Kidney (tissue), 14 donors: Measurements from ENCODE around the gene CHN2. TPM values are rescaled to one million over a fixed set of nuclear protein-coding genes. Genes with fewer than 3 reads are reported as not detected.

ENCODE experiments used
- DNase-seq, 5 donors: peaks; one replicate each; pipeline ENCODE4 v3.0.0-alpha.2; 2013 to 2020
- FAIRE-seq: peaks from 2 replicates; lab custom pipeline; 2012; peaks lifted over from hg19 to GRCh38; lab: Jason Lieb, UNC
- H3K27ac ChIP-seq, 2 donors: one replicate each; pipeline ENCODE4 v1.7.0; 2013; ENCODE audit warnings: low read depth in 2 of 2, low read length in 2 of 2, inconsistent platforms in 1 of 2
- H3K27me3 ChIP-seq: one replicate; pipeline ENCODE4 v1.7.1; 2013; ENCODE audit warnings: low read length, inconsistent platforms; ENCODE audit not compliant: control insufficient read depth, insufficient read depth
- H3K36me3 ChIP-seq, 3 donors: one replicate each; pipeline versions ENCODE4 v1.7.0 to v1.7.1; 2013; ENCODE audit warnings: low read length in 3 of 3, control low read depth in 1 of 3, inconsistent platforms in 1 of 3; ENCODE audit not compliant: insufficient read depth in 3 of 3, control insufficient read depth in 2 of 3
- H3K4me1 ChIP-seq, 3 donors: one replicate each; pipeline versions ENCODE4 v1.7.0 to v1.7.1; 2013; ENCODE audit warnings: low read length in 3 of 3, inconsistent platforms in 1 of 3, low read depth in 1 of 3; ENCODE audit not compliant: control insufficient read depth in 2 of 3, insufficient read depth in 2 of 3
- H3K4me3 ChIP-seq, 3 donors: one replicate each; pipeline versions ENCODE4 v1.7.0 to v1.8.1; 2013; ENCODE audit warnings: low read length in 3 of 3, control low read depth in 1 of 3, inconsistent platforms in 1 of 3
- H3K9ac ChIP-seq, 3 donors: one replicate each; pipeline versions ENCODE4 v1.7.0 to v1.7.1; 2013; ENCODE audit warnings: low read length in 3 of 3, control low read depth in 1 of 3, inconsistent platforms in 1 of 3
- H3K9me3 ChIP-seq, 3 donors: one replicate each; pipeline versions ENCODE4 v1.7.0 to v1.7.1; 2013; ENCODE audit warnings: low read length in 3 of 3, control low read depth in 1 of 3, inconsistent platforms in 1 of 3; ENCODE audit not compliant: control insufficient read depth in 2 of 3, insufficient read depth in 1 of 3
- intact Hi-C: fragments of 100-400 bp; cut with DNase I; formaldehyde crosslinking; loops from one replicate; pipeline ENCODE4 v1.11.1; 2022
- polyA plus RNA-seq: library from polyadenylated mRNA; stranded (reverse); fragments of 350-450 nt; fragmentation: Illumina TruSeq; extraction: RNeasy Lipid Tissue Mini Kit (QIAGEN cat#74804); gene quantifications from one replicate; pipeline ENCODE4 v1.2.3, GENCODE V29; 2014; ENCODE audit warnings: low read depth, low replicate concordance; ENCODE audit not compliant: insufficient read depth
- total RNA-seq: library from RNA; stranded (reverse); fragmentation: NEBNext Ultra II Directional; extraction: Animal tissue kit (Norgen Biotek cat#: 25700); gene quantifications from one replicate; pipeline ENCODE4 v1.2.1, GENCODE V29; 2021
- TF ChIP-seq, protein P1 (sequence below): IDR thresholded peaks from 3 replicates; pipeline ENCODE4 v1.5.1; 2012; ENCODE audit warnings: mild to moderate bottlenecking, moderate library complexity, borderline replicate concordance; ENCODE audit not compliant: insufficient read depth; ENCODE audit errors: extremely low read depth
- donor health status: control.
- donor health status: control.
- donor health status: control.
- donor health status: control.
- donor health status: control.
- donor health status: DM: yes; HTN: yes; CAD: no.
- donor health status: Normal renal cell carcinoma (clear cell type).

CHN2 gene
- total and polyA plus RNA-seq, 2 donors from 2014 or later, result 7.4 to 22.5 TPM

GRCh38 chr7:29496355-29497020 is 301.9 kb downstream of the CHN2 start:
- H3K27ac ChIP-seq, result no peak overlapping the region
- intact Hi-C loops, result no loop called here
- no peak for FAIRE-seq

GRCh38 chr7:29499932-29500331 is 305.4 kb downstream of the CHN2 start:
- Histone ChIP-seq H3K27ac (no peak overlapping the region), H3K9ac (no peak overlapping the region), H3K27me3 (no peaks in the 10 kb centered on the region), H3K9me3 (no peaks in the 10 kb centered on the region), H3K4me1 (no peaks in the 10 kb centered on the region), H3K4me3 (no peak overlapping the region), H3K36me3 (no peaks in the 10 kb centered on the region)
- TF ChIP-seq, protein P1, sequence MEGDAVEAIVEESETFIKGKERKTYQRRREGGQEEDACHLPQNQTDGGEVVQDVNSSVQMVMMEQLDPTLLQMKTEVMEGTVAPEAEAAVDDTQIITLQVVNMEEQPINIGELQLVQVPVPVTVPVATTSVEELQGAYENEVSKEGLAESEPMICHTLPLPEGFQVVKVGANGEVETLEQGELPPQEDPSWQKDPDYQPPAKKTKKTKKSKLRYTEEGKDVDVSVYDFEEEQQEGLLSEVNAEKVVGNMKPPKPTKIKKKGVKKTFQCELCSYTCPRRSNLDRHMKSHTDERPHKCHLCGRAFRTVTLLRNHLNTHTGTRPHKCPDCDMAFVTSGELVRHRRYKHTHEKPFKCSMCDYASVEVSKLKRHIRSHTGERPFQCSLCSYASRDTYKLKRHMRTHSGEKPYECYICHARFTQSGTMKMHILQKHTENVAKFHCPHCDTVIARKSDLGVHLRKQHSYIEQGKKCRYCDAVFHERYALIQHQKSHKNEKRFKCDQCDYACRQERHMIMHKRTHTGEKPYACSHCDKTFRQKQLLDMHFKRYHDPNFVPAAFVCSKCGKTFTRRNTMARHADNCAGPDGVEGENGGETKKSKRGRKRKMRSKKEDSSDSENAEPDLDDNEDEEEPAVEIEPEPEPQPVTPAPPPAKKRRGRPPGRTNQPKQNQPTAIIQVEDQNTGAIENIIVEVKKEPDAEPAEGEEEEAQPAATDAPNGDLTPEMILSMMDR, result no peak
- no peak for FAIRE-seq
- DNase-seq, result no peak
- intact Hi-C loops, result no loop called here

More at GRCh38 chr7:29496355-29497020, 301.9 kb downstream of the CHN2 start:
- H3K9ac ChIP-seq, result no peak overlapping the region
- no peaks in the 10 kb centered on the region for H3K36me3 ChIP-seq
- no peaks in the 10 kb centered on the region for H3K27me3 ChIP-seq
- no peaks in the 10 kb centered on the region for H3K4me1 ChIP-seq
- TF ChIP-seq, protein P1, result no peak
- DNase-seq, result no peak
- no peak overlapping the region for H3K4me3 ChIP-seq
- no peaks in the 10 kb centered on the region for H3K9me3 ChIP-seq

- FAIRE-seq (no peak), DNase-seq (no peak)
- peaks cover 0 to 5% (median 4%) of the 10 kb centered on the region in 3 donors for H3K36me3 ChIP-seq
- TF ChIP-seq, protein P1, result no peak
- no peaks in the 10 kb centered on the region for H3K4me1 ChIP-seq
- no peak overlapping the region for H3K27ac ChIP-seq
- intact Hi-C loops, result no loop called here
- H3K9ac ChIP-seq, result no peak overlapping the region
- H3K9me3 ChIP-seq, result no peaks in the 10 kb centered on the region
- H3K4me3 ChIP-seq, result no peak overlapping the region
- no peaks in the 10 kb centered on the region for H3K27me3 ChIP-seq
Observed at GRCh38 chr7:29500719-29501118, 306.1 kb downstream of the CHN2 start.
